Mucosa of rectum (tissue), 2 donors: Measurements from ENCODE around the gene ARRDC1.

Experiments
- H3K27ac ChIP-seq, 2 donors: one replicate each; pipeline ENCODE4 v1.7.0; 2013; ENCODE audit warnings: inconsistent platforms in 2 of 2, low read depth in 2 of 2, low read length in 2 of 2
- H3K27me3 ChIP-seq, 2 donors: one replicate each; pipeline ENCODE4 v1.7.0; 2013; ENCODE audit warnings: low read length in 2 of 2; ENCODE audit not compliant: control insufficient read depth in 2 of 2, insufficient read depth in 2 of 2
- H3K36me3 ChIP-seq, 2 donors: one replicate each; pipeline ENCODE4 v1.7.0; 2013; ENCODE audit warnings: low read length in 2 of 2; ENCODE audit not compliant: control insufficient read depth in 2 of 2, insufficient read depth in 2 of 2
- H3K4me1 ChIP-seq, 2 donors: one replicate each; pipeline ENCODE4 v1.7.0; 2013; ENCODE audit warnings: low read length in 2 of 2, mild to moderate bottlenecking in 1 of 2; ENCODE audit not compliant: control insufficient read depth in 2 of 2, insufficient read depth in 2 of 2
- H3K4me3 ChIP-seq, 2 donors: one replicate each; pipeline ENCODE4 v1.7.0; 2013; ENCODE audit warnings: low read length in 2 of 2
- H3K9ac ChIP-seq, 2 donors: one replicate each; pipeline ENCODE4 v1.7.0; 2013; ENCODE audit warnings: low read length in 2 of 2, low read depth in 1 of 2, mild to moderate bottlenecking in 1 of 2
- H3K9me3 ChIP-seq, 2 donors: one replicate each; pipeline ENCODE4 v1.7.0; 2013; ENCODE audit warnings: low read length in 2 of 2; ENCODE audit not compliant: control insufficient read depth in 2 of 2
- donor health status: healthy.
- donor health status: Normal muscosa, but diverticular disease.

ARRDC1 gene

DNA sequence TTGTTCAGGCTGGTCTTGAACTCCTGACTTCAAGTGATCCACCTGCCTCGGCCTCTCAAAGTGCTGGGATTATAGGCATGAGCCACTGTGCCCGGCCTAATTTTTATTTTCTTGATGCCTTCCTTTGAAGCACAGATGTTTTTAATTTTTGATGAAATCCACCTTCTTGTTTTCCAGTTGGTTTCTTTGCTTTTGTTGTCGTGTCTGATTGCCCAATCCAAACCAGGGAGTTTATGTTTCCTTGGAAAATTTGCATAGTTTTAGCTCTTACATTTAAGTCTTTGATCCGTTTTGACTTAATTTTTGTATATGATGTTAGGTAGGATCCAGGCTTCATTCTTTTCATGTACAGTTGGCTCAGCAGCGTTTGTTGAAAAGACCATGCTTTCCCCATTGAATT is 28.5 kb downstream of the ARRDC1 start:
- Histone ChIP-seq H3K36me3 (no peaks in the 10 kb centered on the region), H3K4me1 (peaks cover 5 to 7% of the 10 kb centered on the region in 2 donors), H3K27ac (no peak overlapping the region), H3K9ac (no peak overlapping the region), H3K9me3 (no peaks in the 10 kb centered on the region), H3K4me3 (no peak overlapping the region), H3K27me3 (no peaks in the 10 kb centered on the region)

DNA sequence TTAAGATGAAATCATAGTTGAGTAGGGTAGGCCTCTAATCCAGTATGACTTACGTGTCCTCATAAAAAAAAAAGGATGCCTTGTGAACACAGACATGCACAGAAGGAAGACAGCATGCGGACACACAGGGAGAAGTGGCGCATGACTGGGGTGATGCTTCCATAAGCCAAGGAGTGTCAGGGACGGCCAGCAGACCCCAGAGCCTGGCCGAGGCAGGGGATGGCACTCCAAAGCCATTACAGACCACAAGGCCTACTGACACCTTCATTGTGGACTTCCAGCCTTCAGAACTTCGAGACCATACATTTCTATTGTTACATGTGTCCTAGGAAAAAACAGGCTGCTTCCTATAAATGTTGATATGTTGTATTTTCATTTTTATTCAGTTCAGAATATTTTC is 33.2 kb downstream of the ARRDC1 start:
- H3K36me3 ChIP-seq, result peaks cover 2 to 4% of the 10 kb centered on the region in 2 donors
- H3K9ac ChIP-seq, result no peak overlapping the region
- no peaks in the 10 kb centered on the region for H3K27me3 ChIP-seq
- H3K4me1 ChIP-seq, result peaks cover 0 to 5% of the 10 kb centered on the region in 2 donors
- H3K4me3 ChIP-seq, result no peak overlapping the region
- H3K27ac ChIP-seq, result no peak overlapping the region
- no peaks in the 10 kb centered on the region for H3K9me3 ChIP-seq

DNA sequence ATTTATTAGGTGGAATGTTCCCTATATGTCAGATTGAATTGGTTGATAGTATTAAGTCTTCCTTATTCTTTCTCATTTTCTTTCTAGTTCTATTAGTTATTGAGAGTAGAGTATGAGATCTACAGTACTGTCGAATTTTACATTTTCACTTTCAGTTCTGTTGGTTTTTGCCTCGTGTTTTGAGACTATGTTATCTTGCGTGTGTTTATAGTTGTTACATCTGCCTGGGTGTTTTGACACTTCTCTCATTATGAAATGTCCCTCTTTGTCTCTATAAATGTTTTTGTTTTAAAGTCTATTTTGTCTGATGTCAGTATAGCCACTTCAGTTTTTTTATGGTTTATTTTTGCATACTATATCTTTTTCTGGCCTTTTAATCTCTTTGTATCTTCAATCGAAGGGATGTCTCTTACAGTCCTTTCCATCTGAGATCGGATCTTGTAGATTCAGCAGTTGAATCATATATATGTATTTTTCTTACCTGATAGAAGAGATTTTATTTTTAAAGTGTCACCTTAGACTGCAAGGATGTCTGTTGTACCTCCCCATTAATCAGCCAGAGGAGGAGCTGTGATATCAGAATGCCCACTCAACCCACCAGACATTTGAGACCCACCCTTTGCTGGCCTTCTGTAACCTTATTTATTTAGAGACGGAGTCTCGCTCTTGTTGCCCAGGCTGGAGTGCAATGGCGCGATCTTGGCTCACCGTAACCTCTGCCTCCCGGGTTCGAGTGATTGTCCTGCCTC is 34.0 kb downstream of the ARRDC1 start:
- Histone ChIP-seq H3K27ac (no peak overlapping the region), H3K27me3 (no peaks in the 10 kb centered on the region), H3K36me3 (peaks cover 2 to 4% of the 10 kb centered on the region in 2 donors), H3K9me3 (no peaks in the 10 kb centered on the region), H3K9ac (peak overlapping the region in 1 of 2 donors; percentile 38), H3K4me1 (peaks cover 0 to 5% of the 10 kb centered on the region in 2 donors), H3K4me3 (peak overlapping the region in 1 of 2 donors; percentile 45)

DNA sequence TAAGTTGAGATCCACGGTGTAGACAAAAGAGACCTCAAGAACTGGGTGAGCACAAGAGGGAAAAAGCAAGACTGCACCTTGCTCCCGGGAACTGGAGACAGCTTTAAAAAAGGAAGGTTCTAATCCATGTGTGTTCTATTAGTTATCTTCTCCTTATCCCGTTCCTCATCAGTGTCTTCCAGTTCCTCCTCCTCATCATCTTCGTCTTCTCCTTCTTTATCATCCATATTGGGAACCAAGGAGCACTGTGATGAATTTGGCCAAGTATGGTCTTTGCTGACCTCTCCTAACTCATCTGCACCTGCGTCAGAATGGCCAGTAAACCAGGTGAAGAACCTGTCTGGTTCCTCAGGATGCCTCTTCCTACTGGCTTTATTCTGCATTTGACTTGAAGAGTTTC is 35.4 kb downstream of the ARRDC1 start:
- Histone ChIP-seq H3K27ac (no peak overlapping the region), H3K4me3 (no peak overlapping the region), H3K9me3 (no peaks in the 10 kb centered on the region), H3K4me1 (peaks cover 0 to 5% of the 10 kb centered on the region in 2 donors), H3K9ac (no peak overlapping the region), H3K27me3 (no peaks in the 10 kb centered on the region), H3K36me3 (peaks cover 2 to 4% of the 10 kb centered on the region in 2 donors)

DNA sequence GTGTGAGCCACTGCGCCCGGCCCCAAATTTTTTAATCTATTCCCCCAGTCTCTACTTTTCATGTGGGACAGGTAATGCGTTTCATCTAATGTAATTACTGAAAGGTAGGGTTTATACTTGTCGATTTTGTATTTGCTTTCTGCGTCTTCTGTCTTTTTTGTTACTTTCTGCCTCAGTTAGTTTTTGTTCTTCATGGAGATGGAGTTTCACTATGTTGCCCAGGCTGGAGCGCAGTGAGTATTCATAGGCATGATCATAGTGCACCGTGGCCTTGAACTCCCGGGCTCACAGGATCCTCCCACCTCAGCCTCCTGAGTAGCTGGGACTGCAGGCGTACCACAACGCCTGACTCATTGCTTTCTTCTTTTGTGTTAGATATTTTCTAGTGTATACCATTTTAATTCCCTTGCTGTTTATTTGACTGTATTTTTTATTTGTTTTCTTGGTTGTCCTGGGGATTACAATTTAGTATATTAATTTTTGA is 36.7 kb downstream of the ARRDC1 start:
- no peak overlapping the region for H3K27ac ChIP-seq

DNA sequence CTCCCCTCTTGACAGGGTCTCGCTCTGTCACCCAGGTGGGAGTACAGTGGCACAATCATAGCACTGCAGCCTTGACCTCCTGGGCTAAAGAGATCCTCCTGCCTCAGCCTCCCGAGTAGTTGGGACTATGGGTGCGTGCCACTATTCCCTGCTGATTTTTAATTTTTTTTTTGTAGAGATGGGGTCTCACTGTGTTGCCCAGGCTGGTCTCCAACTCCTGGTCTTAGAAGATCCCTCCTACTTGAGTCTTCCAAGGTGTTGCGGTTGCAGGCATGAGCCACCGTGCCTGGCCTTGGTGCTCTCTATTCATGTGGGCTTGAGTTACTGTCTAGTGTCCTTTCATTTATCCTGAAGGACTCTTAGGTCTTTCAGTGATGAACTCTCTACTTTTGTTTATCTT is 37.4 kb downstream of the ARRDC1 start:
- Histone ChIP-seq H3K36me3 (peaks cover 4 to 8% of the 10 kb centered on the region in 2 donors), H3K4me1 (peaks cover 0 to 5% of the 10 kb centered on the region in 2 donors), H3K27ac (no peak overlapping the region), H3K9ac (no peak overlapping the region), H3K4me3 (no peak overlapping the region), H3K27me3 (no peaks in the 10 kb centered on the region), H3K9me3 (no peaks in the 10 kb centered on the region)

More for the DNA sequence above, 36.7 kb downstream of the ARRDC1 start:
- Histone ChIP-seq H3K9ac (no peak overlapping the region), H3K36me3 (peaks cover 4 to 8% of the 10 kb centered on the region in 2 donors), H3K9me3 (no peaks in the 10 kb centered on the region), H3K27me3 (no peaks in the 10 kb centered on the region), H3K4me3 (no peak overlapping the region), H3K4me1 (peaks cover 0 to 5% of the 10 kb centered on the region in 2 donors)

DNA sequence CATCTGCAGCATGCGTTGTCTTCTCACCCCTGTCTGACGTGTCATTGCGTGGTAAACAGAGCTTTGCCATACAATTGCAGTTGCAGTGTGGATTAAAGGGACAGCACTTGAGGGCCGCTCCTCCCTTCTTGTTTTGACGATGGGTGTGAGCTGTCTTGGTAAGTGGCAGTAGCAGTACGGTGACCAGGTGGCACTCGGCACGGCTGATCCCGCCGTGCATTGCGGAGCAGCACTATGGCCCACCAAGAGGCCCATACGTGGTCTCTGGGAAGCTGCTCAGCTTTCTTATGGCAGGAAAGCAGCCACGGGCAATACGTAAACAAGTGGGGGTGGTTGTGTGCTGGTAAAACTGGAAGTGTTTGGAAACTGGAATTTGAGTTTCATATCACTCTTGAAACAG is 38.4 kb downstream of the ARRDC1 start:
- peaks cover 4 to 8% of the 10 kb centered on the region in 2 donors for H3K36me3 ChIP-seq
- no peak overlapping the region for H3K27ac ChIP-seq
- no peak overlapping the region for H3K9ac ChIP-seq
- no peaks in the 10 kb centered on the region for H3K9me3 ChIP-seq
- H3K27me3 ChIP-seq, result no peaks in the 10 kb centered on the region
- peaks cover 0 to under 1% of the 10 kb centered on the region in 2 donors for H3K4me1 ChIP-seq
- H3K4me3 ChIP-seq, result no peak overlapping the region

DNA sequence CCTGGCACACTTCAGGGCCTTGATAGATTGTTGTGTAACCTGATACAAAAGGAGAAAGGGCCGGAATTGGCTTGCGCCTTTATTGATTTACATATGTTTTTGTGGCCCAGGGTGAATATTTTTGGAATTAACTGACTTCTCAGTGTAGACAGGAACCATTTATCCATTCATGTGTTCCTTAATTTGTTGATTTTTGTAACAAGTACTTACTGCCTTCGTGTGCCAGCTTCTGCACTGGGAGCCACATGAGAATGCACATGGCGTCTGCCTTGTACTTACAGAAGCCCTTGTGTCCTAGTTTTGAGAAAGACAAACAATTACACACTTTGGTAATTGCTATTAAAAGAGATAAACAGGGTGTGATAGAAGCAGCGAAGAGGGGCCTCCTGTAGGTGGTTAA is 39.7 kb downstream of the ARRDC1 start:
- H3K9ac ChIP-seq, result no peak overlapping the region
- H3K36me3 ChIP-seq, result peaks cover 4 to 8% of the 10 kb centered on the region in 2 donors
- H3K27ac ChIP-seq, result no peak overlapping the region
- no peaks in the 10 kb centered on the region for H3K27me3 ChIP-seq
- H3K4me3 ChIP-seq, result no peak overlapping the region
- no peaks in the 10 kb centered on the region for H3K9me3 ChIP-seq
- H3K4me1 ChIP-seq, result no peaks in the 10 kb centered on the region

DNA sequence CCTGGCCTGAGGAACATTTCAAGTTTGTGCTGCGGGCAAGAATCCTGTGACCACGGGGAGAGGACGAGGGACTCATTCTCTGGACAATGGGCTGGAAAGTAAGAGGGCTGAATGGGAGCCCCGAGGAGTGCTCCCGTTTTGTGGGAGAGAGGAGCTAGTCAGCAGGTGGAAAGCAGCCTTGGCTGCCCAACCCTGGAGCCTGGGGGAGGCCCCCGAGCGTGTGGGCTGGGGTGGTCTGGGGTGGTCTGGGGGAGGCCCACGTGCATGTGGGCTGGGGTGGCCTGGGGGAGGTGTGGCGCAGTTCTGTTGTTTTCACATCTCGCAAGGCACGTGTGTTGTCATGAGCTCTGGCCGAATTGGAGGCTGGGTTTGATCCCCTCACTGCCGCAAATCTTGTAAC is 40.9 kb downstream of the ARRDC1 start:
- Histone ChIP-seq H3K9ac (no peak overlapping the region), H3K27ac (no peak overlapping the region), H3K36me3 (peaks cover 1 to 9% of the 10 kb centered on the region in 2 donors), H3K9me3 (no peaks in the 10 kb centered on the region), H3K4me3 (no peak overlapping the region), H3K27me3 (no peaks in the 10 kb centered on the region), H3K4me1 (no peaks in the 10 kb centered on the region)

DNA sequence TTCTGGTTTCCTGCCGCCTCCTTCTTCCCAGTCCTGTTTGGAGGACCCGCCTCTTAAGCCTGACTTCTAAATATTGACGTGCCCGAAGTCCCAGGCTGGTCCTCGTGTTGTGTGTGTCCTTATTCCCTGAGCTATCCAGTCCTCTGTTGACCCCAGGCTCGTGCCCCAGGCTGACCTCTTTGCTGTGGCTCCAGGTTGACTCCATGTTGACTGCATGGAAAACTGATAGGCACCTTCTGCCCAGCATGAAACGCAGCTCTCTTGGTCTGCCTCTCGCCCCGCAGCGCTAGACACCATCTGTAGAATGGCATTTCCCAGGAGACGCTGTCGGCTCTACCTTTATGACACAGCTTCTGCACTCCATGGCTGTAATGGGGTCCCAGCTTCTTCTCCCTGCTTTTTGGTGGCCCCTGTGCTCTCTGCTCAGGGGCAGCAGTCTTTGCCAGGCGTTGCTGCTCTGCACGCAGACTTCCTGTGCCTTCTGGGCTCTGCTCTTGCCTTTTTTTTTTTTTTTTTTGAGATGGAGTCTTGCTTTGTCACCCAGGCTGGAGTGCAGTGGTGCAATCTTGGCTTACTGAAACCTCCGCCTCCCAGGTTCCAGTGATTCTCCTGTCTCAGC is 41.7 kb downstream of the ARRDC1 start:
- no peak overlapping the region for H3K27ac ChIP-seq
- H3K27me3 ChIP-seq, result no peaks in the 10 kb centered on the region
- no peak overlapping the region for H3K9ac ChIP-seq
- no peak overlapping the region for H3K4me3 ChIP-seq
- no peaks in the 10 kb centered on the region for H3K4me1 ChIP-seq
- H3K36me3 ChIP-seq, result peaks cover 6 to 12% of the 10 kb centered on the region in 2 donors
- H3K9me3 ChIP-seq, result no peaks in the 10 kb centered on the region
